GM18520 (cell line): ENCODE results near the gene TSPOAP1.
A peak's percentile ranks its signal among the peaks of the same experiment; 100 is the strongest.

Experiments used
- ATAC-seq: cut with Tn5 transposase; IDR thresholded peaks from one replicate; pipeline ENCODE4 v1.9.1; 2021; ENCODE audit not compliant: unreplicated experiment

Gene TSPOAP1

DNA sequence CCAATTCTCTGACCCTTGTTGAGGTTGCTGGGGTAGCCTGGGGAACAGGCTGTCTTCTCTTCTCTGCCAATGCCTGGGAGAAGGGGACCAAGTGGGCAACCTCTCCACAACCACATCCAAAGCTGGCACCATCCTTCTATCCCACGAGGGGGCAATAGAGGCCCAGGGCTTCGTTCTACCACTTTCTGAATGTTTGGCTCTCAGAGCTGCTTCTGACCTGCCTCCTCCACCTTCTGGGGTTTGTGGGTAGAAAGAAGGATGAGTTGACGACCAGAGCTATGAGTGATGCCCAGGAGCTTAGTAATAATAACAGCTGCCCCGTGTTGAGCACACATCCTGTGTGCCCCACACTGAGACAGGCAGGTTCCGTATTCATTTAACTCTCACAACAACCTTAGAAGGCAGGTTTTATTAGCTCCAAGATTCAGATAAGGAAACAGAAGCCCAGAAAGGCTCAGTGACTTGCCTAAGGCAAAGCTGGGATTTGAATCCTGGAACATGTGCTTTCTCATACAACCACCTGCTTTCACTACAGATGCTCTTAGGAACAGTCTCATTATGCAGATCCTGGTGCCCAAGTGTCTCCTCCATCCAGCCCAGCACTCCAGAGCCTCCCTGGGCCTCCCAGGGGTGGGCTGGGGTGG lies 11.1 kb downstream of the TSPOAP1 start:
- peak; percentile 64 for ATAC-seq

DNA sequence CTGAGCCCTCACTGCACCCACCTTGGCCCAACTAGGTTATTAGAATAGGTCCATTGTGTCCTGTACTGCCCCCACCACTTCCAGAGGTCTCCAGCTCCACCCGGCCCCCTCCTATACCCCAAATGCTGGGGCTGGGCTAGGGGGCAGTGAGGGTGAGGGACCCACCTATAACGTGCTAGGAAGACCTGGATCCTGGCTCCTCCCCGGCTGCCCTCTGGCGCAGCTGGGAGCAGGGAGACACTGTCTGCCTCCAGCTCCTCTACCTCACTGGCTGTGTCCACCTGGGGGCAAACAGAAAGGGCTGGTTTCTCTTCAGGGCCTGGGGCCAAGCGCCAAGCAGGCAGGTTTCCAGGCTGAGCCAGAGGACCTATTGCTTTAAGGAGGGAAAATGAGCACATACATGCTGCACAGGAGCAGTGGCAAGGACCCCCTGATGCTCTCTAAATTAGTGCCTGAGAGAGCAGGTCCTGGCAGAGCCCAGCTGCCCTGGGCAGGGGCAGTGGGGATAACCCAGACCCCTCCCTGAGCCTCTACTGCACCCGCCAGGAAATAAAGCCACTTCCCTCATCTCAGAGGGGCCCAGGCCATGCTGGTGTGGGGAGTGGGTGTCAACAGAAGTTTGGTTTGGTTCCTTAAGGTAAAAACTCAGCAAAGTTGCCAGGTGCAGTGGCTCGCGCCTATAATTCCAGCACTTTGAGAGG lies 12.2 kb downstream of the TSPOAP1 start:
- ATAC-seq: no peak

DNA sequence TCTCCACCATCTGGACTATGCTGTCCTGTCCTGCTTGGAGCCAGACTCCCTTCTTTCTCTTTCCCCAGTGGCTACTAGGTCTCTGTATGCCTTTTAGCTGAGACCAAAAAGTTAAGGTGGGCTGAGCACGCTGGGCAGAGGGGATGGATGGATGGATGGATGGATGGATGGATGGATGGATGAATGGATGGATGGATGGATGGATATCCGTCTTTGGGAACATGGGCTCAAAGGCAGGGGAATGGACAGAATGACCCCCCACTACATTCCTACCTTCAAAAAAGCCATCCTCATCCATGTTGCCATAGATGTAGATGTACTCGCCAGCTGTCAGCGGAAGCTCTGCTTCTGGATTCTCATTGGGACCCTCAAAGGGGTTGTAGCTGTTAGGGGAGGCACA lies 12.8 kb downstream of the TSPOAP1 start:
- ATAC-seq: no peak

DNA sequence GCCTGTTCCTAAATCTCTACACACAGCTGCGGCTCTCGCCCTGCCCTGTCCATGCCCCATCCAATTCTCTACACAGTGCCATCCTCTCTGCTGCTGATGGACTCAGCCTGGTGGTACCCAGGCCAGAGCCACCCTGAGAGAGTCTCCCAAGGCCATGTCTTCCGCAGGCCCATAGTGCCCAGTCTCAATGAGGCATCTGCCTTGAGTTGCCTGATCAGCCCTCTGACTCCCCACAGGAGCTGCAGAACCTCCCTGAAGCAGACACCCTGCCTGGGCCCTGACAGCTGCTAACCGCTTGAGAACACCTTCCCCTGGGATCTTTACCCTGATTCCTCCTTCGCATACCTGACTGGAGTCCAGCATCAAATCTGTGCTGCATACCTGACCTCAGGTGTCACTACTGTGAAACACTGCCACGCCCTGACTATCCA lies 13.3 kb downstream of the TSPOAP1 start:
- no peak for ATAC-seq

DNA sequence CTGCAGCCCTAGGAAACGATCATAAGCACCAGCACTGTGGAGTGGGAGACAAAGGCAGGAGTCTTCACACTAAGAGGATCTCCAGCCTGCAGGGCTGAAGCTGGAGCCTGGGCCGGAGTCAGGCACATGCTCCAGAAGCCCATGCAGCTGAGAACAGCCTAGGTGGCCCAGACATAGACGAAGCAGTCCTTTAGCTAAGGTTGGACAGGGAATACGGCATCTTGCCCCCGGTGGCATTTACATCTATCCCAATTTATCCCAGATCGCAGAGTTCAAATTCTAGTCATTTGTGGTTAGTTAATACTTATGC lies 13.9 kb downstream of the TSPOAP1 start:
- ATAC-seq: no peak

DNA sequence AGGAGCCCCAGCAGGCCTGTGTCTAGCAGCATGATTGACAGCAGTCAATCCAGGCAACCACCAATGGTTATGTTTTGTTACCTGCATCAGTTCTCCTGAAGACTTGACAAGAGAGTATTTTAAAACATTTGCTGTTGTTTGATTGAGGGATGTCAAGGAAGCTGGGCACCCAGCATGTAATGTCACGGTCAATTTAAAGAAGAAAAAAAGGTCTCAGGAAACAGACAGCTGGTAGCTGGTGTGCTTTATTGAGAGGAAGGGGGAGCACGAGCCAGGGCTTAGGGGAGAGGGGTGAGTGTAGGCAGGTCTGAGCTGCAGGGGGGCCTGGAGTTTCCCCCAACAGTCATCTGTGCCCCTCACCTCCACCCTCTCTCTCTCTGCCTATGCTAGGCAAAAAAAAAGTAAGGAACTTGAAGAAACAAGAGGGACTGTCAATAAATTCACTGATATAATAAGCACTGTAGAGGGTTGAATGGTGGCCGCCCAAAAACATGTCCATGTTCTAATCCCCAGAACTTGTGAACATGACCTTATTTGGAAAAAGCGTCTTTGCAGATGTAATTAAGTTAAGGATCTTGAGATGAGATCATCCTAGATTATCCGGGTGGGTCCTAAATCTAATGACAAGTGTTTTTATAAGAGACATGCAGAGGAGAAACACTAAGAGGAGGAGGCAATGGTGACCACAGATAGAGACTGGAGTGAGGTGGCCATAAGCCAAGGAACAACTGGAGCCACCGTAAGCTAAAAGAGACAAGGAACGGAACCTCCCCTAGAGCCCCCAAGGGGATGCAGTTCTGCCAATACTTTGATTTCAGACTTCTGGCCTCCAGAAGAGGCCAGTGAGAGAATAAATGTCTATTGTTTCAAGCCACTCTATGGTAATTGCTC lies 14.5 kb downstream of the TSPOAP1 start:
- ATAC-seq: no peak

DNA sequence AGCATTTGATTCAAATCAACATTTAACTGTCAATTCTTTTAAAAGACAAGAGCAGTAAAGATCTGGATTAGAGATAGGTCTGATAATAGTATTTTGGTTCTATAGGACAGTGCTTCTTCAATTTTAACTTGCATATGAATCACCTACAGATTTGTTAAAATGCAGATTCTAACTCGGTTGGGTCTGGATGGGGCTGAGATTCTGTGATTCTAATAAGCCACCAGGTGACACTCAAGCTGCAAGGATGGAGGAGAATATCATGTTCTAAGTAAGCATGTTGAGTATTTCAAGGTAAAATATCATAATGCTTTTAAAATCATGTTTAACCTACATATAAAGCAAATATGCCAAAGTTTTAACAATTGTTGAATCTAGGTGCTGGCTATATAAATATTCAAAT lies 15.8 kb downstream of the TSPOAP1 start:
- no peak for ATAC-seq

DNA sequence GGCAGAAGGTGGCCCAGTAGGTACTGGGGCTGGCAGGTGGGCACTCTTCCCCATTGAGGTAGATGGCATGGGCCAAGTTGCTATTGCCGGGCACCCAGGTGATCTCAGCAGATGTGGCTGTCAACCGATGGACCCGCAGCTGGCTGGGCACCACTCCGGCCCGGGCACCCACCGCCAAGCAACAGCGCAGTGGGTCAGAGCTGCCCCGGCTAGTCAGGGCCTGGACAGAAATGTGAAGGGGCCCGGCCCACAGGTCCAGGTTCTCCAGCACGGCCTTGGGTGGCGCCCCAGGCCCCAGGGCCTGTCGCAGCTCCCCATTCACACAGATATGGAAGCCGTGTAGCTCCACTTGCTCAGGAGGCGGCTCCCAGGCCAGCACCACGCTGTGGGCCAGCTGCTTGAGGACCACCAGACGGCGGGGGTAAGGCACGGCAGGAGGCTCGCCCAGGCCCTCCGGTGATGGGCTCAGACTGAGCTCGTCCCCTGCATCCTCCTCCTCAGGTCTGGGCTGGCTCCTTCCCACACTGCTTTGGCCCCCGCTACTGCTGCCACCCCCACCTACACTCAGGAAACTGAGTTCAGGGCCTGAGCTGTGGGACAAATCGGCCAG lies 16.5 kb downstream of the TSPOAP1 start:
- no peak for ATAC-seq

DNA sequence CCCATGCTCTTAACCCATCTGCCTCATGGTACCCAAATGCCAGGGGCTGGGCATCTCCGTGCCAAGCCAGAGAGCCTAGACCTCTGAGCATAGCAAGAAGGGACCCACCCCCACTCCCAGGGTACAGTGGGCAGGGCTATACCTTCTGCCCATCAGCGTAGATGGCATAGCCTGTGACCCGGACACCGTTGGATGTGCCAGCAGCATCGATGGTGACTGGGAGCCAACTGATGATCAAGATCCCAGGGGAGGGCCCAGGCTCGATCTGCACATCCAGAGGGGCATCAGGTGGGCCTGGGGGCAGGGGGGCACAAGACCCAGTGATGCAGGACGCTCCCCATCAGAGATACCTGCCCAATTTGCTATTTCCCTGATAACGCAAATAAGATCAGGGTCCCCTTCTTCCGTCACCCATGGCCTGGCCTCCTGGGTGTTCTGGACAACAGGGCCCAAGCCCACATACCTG lies 17.1 kb downstream of the TSPOAP1 start:
- ATAC-seq: no peak

DNA sequence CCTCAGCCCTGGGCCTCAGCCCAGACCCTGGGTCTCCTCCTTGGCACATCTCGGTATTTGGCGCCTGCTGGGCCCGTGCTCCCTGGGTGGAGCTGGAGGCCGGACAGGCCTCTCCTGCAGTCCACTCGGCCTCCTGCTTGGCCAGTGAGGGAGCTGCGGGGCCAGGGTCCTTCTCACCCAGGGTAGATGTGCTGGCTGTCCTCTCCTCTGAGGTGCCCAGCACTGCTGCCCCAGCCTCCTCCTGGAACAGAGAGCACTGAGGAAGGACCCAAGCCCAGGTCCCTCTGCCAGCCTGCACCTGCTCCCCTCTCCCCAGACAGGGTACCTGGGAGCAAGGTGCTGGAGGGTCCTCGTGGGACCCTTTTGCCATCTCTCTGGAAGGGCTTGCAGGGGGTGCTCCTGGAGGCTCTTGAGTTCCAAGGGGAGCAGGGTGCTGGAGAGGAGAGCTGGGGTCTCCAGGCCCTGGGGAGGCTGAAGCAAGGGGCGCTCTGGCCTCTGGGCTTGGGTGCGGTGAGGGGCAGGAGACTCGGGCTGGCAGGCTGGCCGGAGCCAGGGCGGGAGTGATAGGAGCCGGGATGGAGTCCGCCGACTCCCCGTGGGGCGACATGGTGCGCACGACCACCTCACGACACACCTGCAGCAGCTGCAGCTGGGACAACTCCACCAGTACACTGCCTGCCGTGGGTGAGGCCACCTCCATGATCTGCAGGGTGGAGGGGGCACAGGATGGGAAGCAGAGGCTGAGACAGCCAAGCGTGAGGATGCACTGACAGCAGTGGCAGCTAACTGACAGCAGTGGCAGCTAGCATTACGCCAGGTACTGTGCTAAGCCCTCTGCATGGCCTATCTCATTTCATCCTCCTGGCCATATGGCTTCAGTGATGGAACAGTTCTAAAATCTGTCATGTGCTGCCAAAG lies 17.8 kb downstream of the TSPOAP1 start:
- ATAC-seq: no peak

DNA sequence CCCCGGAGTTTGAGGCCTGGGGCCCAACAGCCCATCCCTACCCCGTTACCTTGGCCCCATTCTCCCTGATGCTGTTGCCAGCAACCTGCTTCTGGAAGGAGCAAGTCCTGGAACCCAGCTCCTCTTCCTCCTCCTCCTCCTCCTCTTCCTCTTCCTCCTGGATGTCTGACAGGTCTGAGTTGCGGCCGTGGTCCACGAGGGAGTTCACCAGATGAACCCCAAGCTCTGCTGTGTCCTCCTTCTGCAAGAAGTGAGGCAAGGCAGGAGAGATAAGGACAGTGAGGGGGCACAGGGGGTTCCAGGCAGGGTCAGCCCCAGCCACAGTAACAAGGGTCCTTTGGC lies 18.7 kb downstream of the TSPOAP1 start:
- no peak for ATAC-seq

DNA sequence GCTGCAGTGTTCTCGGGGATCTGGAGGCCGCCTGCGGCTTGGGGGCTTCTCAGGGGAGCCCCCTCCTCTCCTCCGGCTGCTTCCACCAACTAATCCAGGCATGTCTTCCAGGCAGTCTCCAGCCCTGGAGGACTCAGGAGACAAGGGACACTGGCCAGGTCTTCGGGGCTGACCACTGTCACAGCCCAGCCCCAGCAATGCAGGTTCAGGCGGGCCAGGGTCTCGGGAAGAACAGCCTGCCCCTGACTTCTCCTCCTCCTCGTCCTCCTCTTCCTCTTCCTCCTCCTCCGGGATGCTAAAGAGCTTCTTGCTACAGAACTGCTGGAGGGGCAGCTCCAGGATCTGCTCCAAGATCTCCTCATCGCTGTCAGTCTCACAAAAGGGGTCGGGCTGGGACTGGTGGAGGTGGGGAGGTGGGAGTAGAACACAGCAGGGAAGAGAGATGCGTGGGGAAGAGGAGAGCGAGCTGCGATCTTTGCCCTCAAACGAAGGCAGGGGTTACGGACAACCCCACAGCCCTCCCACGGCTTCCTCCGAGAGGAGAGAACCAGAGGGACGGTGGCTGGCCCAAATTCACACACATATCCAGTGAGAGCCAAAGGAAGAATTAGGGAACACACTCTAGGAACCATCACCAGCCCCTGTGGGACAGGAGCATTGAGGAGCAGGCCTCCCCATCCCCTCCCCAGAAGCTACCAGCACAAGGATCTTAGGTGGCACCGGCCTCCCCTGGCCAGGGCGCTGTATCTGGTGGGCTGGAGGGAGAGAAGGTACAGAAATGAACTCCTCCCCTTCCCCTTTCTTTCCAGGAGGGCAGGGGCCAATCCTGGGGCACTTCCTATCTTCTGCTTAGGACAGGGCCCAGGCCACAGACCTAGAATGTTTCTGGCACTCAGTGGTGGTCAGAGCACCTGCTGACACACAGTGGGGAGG lies 19.3 kb downstream of the TSPOAP1 start:
- ATAC-seq: no peak

DNA sequence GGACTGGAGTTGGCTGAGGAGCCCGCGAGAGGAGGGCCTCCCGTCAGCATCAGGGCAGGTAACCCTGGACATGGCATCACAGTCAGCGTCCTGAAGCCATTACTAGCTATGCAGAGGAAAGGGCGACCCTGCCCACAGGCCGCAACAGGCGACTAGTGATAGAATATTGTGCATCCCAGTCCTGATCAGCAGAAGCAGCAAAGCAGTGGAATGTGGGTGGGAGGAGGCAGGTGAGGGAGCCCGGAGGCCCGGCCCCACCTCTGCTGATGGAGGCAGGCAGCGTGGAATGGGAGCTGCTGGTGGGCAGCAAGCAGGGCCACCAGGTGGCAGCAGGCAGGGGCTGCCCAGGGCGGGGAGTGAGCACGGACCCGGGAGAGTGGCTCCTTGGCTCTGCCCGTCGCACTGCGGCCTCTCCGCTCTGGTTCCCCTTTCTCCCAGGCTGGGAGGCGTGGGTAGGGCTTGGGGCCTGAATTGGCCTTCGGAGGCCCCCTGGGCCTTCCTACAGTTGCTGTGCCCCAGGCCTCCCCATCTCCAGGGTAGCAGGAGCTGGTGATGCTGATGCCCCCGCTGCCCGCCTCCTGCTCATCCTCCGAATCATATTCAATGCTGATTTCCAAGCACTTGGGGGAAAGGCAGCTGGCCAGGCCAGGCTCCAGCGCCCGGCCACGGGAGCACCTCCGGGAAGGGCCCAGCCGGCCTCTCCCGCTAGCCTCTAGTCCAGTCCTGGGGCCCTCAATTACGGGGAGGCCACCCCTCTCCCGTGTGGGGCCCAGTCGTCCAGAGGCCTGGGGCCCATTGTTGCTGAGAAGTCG lies 20.2 kb downstream of the TSPOAP1 start:
- ATAC-seq: no peak

DNA sequence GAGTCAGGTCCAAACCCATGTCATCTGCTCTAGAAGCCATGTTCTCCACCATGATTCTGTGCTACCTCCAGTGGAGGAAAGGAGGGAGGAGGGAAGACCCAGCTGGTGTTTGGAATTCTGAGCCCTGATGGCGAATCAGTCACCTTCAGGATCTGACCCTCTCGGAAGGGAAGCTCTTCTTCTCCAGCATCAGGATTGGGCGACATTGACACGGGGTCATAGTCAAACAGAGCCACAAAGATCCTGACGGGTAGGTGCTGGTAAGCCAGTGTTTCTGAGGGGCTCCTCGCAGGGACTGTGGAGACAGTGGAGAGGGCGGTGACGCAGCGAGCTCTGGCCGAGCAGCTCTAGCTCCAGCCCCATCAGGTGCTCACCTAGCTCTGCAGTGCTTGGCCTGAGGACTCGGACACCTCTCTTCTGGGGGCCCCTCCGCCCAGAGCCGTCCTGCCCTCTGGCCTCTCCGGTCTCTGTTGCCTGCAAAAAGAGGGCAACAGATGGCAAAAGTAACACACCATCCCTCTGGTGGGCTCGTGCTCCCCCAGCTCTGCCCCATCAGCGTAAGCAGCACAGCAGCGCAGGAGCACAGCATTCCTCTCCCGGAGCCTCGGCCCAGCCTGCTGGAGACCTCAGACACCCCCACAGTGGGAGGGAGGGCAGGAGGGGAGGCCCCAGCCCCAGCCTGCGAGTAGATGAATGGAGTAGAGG lies 21.0 kb downstream of the TSPOAP1 start:
- ATAC-seq: no peak

DNA sequence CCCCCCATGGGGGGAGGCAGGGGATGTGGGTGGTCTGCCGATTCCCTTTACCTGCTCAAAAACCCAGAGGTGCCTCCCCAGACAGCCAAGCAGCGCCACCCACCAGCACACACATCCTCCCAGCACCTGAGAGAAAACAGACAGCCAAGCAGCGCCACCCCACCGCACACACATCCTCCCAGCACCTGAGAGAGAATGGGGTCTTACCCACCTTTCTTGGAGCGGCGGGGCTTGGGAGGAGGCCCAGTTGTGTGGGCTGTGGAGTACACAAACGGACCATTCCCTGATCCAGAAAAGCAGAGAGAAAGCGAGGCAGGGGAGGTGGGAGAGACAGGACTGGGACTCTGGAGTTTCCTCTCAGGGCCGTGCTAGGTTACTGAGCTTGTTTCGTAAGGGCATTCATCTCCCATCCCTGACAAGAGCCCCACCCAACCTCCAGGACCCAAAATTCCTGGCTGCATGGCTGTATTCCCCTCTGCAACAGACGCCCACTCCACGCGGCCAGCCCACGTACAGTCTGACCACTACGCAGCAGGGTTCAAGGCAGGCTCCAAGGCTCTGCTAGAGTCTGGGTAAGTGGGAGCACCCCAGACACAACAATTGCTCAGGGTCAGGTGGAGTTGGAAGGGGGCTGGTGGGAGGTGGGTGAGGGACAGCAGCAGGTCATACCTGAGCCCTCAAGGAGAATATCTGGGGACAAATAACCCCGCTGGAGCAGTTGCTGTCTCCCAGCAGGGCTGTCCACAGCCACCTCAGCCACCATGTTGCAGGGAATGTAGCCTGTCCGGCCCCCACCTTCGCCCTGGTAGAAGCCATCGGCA lies 22.3 kb downstream of the TSPOAP1 start:
- no peak for ATAC-seq

DNA sequence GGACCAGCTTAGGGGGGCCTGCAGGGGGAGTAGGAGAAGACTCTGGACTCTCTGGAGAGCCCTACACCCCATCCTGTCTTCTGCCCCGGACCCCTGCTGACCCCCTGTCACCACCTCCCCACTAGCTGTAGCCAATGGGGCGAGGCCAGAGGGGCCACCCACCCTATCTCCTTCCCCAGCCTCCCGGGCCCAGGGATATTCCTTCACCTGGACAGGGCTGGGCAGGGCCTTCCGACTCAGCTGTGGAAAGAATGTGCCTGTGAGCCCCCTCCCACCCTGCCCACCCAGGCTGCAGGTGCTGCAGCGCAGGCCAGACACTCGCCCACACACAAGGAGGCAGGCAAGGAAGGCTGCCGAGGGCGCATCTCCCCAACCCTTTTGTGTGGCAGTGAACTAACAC lies 23.0 kb downstream of the TSPOAP1 start:
- no peak for ATAC-seq
